BLaER1 (cell line): ENCODE results near the gene CREB3.

Experiments
- H3K27ac ChIP-seq: shearing (Covaris generic); formaldehyde crosslinking; 2 replicates; pipeline ENCODE4 v1.8.1; 2022
- H3K27me3 ChIP-seq: shearing (Covaris generic); formaldehyde crosslinking; 2 replicates; pipeline ENCODE4 v1.8.1; 2022
- H3K36me3 ChIP-seq: shearing (Covaris generic); formaldehyde crosslinking; 2 replicates; pipeline ENCODE4 v1.8.1; 2022
- H3K4me1 ChIP-seq: shearing (Covaris generic); formaldehyde crosslinking; 2 replicates; pipeline ENCODE4 v1.8.1; 2022
- H3K4me2 ChIP-seq: shearing (Covaris generic); formaldehyde crosslinking; 2 replicates; pipeline ENCODE4 v1.8.1; 2022
- H3K4me3 ChIP-seq: shearing (Covaris generic); formaldehyde crosslinking; 2 replicates; pipeline ENCODE4 v1.8.1; 2022
- H3K9ac ChIP-seq: shearing (Covaris generic); formaldehyde crosslinking; 2 replicates; pipeline ENCODE4 v1.8.1; 2022
- H3K9me3 ChIP-seq: shearing (Covaris generic); formaldehyde crosslinking; 2 replicates; pipeline ENCODE4 v1.8.1; 2022
- H4K20me1 ChIP-seq: shearing (Covaris generic); formaldehyde crosslinking; 2 replicates; pipeline ENCODE4 v1.8.1; 2022
- Cebpa-rat ChIP-seq: shearing (Covaris generic); IDR thresholded peaks from 2 replicates; pipeline ENCODE4 v1.8.1; 2022

CREB3 gene

DNA sequence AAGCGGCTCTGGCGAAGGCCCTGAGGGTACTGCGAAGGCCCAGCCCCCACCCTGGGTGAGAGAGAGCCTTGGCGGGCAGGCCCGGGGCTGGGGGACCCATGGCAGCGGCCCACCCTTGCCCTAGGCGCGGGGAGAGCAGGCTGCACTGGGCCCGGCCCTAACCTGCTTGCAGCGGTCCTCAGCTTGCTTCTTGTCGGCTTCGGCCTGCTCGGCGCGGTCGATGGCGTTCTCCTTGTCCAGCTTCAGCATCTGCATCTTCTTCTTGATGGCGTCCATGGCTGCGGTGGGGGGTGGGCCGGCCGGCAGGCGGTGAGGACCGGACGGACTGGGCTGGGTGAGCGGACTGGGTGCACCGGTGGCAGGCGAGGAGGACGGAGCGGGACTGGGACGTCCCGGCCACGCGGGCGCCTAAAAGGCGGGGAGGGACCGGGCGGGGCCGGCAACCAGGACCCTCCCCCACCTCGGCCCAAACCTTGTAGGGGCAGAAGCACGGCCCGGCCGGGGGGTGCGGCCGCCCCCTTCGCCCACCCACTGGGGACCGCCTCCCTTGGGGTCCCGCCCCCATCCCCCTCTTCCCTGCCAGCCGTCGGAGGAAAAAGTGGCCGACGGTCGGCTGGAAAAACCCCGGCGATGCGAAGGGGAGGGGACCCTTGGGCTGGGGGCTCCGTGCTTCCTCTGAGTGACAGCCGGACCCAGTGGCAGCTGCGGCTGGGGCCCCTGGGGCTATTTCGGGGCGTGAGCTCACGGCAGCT lies 42.7 kb upstream of the CREB3 start, which contains the start of gene TPM2:
TPM2 (minus strand) TSS at position 384 of the 752 bp plus-strand sequence; CDS start at position 276, 108 bp downstream.
- Histone ChIP-seq H3K27ac (peak within 1 kb of the TSS; percentile 81), H4K20me1 (no peaks in the 10 kb centered on the region), H3K4me1 (peaks cover 48% of the 10 kb centered on the region), H3K9ac (peak within 1 kb of the TSS; percentile 79), H3K4me3 (peak within 1 kb of the TSS; percentile 73), H3K9me3 (no peaks in the 10 kb centered on the region), H3K27me3 (no peaks in the 10 kb centered on the region), H3K4me2 (peak within 1 kb of the TSS; percentile 93), H3K36me3 (peaks cover 12% of the 10 kb centered on the region)
- no peak for TF ChIP-seq Cebpa-rat

DNA sequence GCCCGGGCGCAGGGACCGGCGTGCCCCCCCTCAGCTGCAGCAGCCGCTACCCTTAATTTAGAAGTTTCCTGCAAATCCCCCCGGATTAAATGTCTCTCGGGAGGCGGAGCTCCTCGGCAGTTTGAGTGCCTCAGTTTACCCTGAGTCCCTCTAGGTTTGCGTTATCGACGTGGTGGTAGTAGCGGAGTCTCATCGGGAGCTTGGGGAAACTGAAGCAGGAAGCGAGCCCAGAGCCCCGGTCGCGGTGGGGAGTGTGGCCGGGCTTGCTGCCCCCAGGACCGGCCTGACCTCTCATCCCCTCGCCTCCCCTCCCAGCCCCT lies 42.2 kb upstream of the CREB3 start:
- peak overlapping the region; percentile 73 for H3K4me3 ChIP-seq

DNA sequence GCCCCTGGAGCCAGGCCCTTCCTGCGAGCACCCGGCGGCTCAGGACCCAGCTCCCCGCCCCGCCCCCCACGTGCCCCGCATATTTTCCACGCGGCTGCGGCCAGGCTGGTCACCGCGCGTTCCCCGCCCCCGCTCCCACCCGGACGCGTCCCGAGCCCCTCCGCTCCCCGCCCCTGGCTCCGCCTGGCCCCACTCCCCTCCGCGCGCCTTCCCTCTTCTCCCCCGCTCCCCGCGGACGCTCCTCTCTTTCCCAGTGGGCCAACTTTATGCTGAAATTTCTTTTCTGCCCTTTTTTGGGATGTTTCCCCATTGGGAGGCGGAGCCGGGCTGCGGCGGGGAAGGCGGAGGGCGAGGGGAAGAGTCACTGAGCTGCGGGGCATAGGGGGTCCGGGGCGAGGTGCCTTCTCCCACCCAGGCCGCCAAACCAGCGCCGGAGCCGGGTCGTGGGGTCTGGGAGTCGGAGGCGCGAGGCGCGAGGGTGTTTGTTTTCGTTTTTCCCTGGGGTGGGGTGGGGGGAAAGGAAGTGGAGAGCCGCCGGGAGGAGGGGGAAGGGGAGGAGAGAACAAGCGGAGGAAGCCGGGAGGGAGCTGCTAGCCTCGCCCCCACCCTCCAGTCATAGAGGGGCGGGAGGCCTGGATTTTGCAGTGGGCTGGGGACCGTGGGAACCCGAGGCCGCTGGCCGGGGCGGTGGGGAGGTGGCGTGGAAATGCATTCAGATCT lies 41.7 kb upstream of the CREB3 start:
- Histone ChIP-seq H3K4me3 (peak overlapping the region; percentile 73), H3K9ac (peak overlapping the region; percentile 79), H3K9me3 (no peaks in the 10 kb centered on the region), H3K4me2 (peak overlapping the region; percentile 93), H4K20me1 (no peaks in the 10 kb centered on the region), H3K4me1 (peaks cover 48% of the 10 kb centered on the region), H3K27ac (peak overlapping the region; percentile 81), H3K27me3 (no peaks in the 10 kb centered on the region), H3K36me3 (peaks cover 5% of the 10 kb centered on the region)
- no peak for TF ChIP-seq Cebpa-rat

More for the DNA sequence above, 42.2 kb upstream of the CREB3 start:
- Histone ChIP-seq H3K4me1 (peaks cover 48% of the 10 kb centered on the region), H3K4me2 (peak overlapping the region; percentile 93), H3K27ac (peak overlapping the region; percentile 81), H3K27me3 (no peaks in the 10 kb centered on the region), H3K9ac (peak overlapping the region; percentile 79), H3K36me3 (peaks cover 7% of the 10 kb centered on the region), H4K20me1 (no peaks in the 10 kb centered on the region), H3K9me3 (no peaks in the 10 kb centered on the region)
- TF ChIP-seq Cebpa-rat, result no peak

DNA sequence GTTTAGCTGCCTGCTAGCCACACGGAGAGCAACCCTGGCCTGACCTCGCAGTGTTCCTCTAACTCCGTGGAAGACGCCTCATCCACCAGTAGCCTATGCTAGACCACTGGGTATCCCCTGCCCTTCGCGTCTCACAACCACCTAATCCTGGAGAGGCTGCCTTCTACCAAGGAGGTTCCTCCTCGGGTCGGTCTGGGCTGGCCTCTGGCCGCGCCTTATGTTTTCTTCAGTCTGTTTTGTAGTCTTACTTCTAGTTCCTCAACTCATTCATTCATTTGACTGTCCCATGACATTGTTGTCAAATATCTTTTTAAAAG lies 41.2 kb upstream of the CREB3 start:
- TF ChIP-seq Cebpa-rat, result no peak
- H3K4me1 ChIP-seq, result peaks cover 47% of the 10 kb centered on the region
- H4K20me1 ChIP-seq, result no peaks in the 10 kb centered on the region
- peak overlapping the region; percentile 79 for H3K9ac ChIP-seq
- no peaks in the 10 kb centered on the region for H3K9me3 ChIP-seq
- H3K36me3 ChIP-seq, result peaks cover 9% of the 10 kb centered on the region
- peak overlapping the region; percentile 73 for H3K4me3 ChIP-seq
- H3K27me3 ChIP-seq, result no peaks in the 10 kb centered on the region
- peak overlapping the region; percentile 81 for H3K27ac ChIP-seq
- peak overlapping the region; percentile 93 for H3K4me2 ChIP-seq

DNA sequence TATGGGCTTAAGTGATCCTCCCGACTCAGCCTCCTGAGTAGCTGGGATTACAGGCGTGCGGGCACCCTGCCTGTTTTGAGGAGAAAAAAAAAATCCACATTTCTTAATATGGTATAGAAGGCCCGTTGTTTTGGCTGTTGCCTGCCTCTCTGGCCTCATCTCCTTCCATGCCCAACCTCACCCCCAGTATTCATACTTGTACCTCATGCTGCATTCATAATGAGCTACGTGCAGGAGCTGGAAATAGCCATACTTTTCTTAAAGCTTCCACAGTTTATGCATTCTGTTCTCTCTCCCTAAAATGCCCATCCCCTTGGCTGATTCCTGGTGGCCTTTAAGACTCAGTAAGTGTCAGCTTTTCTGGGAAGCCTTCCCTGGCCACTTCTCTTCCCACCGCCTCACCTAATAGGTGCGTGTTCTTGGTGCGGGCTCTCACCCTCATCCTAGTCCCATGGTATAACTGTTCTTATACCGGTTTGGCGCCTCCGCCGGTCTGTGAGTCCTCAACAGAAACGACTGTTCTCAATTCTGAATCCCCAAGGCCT lies 40.6 kb upstream of the CREB3 start:
- peaks cover 42% of the 10 kb centered on the region for H3K4me1 ChIP-seq
- no peaks in the 10 kb centered on the region for H3K9me3 ChIP-seq
- H3K27ac ChIP-seq, result peak overlapping the region; percentile 81
- H3K27me3 ChIP-seq, result no peaks in the 10 kb centered on the region
- TF ChIP-seq Cebpa-rat, result no peak
- H3K9ac ChIP-seq, result no peak overlapping the region; the same call in 1 of the 2 replicates
- no peaks in the 10 kb centered on the region for H4K20me1 ChIP-seq
- H3K4me2 ChIP-seq, result peak overlapping the region; percentile 93
- H3K36me3 ChIP-seq, result peaks cover 14% of the 10 kb centered on the region
- H3K4me3 ChIP-seq, result no peak overlapping the region

DNA sequence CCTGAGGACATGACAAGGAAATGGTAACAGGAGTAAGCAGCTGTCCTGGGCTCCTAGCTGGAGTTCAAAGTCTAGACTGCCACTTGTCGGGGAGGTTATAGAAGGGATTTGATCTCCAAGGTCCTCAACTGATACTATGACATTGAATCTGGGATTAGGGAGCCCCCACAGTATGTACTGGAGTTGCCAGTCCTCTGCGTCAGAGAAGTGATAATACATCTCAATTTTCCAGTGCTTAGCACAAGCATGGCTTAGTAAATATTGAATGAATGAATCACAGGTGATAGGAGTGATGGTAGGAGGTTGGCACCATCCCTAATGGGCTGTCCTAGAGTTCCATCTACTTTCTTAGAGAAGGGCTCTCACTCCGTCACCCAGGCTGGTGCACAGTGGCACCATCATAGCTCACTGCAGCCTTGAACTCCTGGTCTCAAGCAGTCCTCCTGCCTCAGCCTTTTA lies 36.5 kb upstream of the CREB3 start:
- H3K4me2 ChIP-seq, result no peak overlapping the region
- no peak overlapping the region for H3K27ac ChIP-seq
- H3K27me3 ChIP-seq, result no peaks in the 10 kb centered on the region
- H3K4me1 ChIP-seq, result peaks cover 7% of the 10 kb centered on the region
- no peak overlapping the region for H3K4me3 ChIP-seq
- H3K9ac ChIP-seq, result no peak overlapping the region
- H4K20me1 ChIP-seq, result no peaks in the 10 kb centered on the region
- TF ChIP-seq Cebpa-rat, result no peak
- H3K36me3 ChIP-seq, result peaks cover 56% of the 10 kb centered on the region
- no peaks in the 10 kb centered on the region for H3K9me3 ChIP-seq

DNA sequence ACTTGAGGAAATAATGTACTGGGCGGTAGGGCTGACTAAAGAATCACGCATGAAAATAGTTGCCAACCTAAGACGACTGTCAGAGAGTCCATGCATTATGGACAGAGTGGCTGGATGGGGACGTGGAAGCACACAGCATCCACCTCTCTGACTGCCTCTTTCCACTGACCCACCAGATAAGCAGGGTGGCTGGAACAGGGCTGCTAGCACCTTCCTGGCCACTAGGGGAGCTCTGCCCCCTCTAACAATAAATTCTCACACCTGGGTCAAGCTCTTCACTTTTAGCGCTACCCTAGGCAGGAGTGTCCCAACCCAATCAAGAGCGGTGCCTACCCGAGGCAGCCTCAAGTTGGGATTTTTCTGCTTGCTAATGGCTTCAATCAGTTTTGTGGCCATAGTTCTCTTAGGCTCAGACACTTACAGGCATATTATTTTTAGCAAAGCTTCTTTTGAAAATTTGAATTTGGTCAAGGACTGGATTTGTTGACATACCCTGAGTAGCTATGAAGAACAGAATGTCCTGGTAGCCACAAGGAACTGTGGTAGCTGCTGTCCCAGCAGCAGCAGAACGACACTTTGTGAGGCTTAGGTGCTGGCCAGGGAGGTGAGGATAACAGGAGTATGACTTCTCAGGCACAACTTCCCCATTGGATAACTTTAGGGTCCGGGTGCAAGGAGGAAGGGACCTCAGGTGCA lies 35.8 kb upstream of the CREB3 start:
- no peak for TF ChIP-seq Cebpa-rat
- Histone ChIP-seq H3K9ac (no peak overlapping the region), H3K9me3 (no peaks in the 10 kb centered on the region), H3K36me3 (peaks cover 63% of the 10 kb centered on the region), H4K20me1 (no peaks in the 10 kb centered on the region), H3K27ac (no peak overlapping the region), H3K4me3 (no peak overlapping the region), H3K4me2 (no peak overlapping the region), H3K4me1 (no peaks in the 10 kb centered on the region; the same call in 1 of the 2 replicates), H3K27me3 (no peaks in the 10 kb centered on the region)

DNA sequence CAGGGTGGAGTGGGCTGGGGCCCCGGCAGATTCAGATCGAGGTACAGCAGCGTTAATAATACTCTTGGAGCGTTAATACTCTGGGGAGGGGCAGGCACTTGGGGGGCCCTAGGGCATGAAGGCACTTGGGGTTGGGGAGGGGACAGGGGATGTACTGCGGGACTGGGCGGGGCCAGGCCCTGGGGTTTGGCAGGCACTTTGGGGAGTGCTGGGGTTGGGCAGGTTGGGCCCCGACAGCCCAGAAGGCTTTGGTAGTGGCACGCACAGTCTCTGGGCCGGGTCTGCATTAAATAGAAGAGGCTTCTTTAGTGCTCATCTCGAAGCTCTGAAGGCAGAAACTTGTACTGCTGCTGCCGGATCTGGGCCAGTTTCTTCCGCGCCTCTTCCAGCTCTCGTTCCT lies 35.0 kb upstream of the CREB3 start:
- no peak overlapping the region for H3K27ac ChIP-seq
- H3K27me3 ChIP-seq, result no peaks in the 10 kb centered on the region
- H4K20me1 ChIP-seq, result no peaks in the 10 kb centered on the region
- no peak for TF ChIP-seq Cebpa-rat
- no peaks in the 10 kb centered on the region for H3K4me1 ChIP-seq
- no peak overlapping the region for H3K4me2 ChIP-seq
- no peak overlapping the region for H3K9ac ChIP-seq
- H3K36me3 ChIP-seq, result peaks cover 71% of the 10 kb centered on the region
- H3K4me3 ChIP-seq, result no peak overlapping the region
- no peaks in the 10 kb centered on the region for H3K9me3 ChIP-seq

DNA sequence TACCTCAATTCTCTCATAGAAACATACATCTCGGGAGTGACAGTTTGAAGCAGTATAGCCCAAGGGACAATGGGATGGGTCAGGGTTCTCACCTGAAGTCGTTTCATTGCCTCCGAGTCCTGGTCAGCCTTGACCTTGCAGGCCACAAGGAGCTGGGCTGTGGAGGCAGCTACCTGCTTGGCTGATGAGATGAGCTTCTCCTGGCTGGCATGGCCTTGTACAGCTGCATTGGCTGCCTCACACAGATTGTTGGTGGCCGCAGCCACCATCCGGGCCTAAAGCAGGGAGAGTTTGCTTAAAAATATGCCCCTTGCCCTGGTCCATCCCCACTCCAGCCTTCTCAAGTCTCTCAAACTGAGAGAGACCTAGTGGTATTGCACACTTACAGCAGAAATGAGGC lies 34.2 kb upstream of the CREB3 start:
- Histone ChIP-seq H3K36me3 (peaks cover 78% of the 10 kb centered on the region), H3K4me2 (no peak overlapping the region)

DNA sequence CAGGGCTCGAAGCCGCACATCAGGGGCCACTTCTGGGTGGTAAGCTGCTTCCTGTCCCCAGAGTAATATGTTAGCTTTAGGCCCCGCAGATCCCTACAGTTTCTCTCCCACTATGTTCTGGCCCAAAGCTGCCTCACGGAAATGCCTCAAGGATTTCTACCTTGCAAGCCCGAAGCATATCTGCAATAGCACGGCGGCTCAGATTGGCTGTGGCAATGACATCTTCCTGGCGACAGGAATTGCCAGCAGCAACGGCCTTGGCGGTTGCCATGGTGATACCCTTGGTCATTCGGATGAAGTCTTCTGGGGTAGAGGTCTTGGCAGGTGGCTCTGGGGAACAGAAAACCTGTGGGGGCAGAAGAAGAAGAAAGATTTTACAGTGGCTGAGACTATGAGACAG lies 32.4 kb upstream of the CREB3 start:
- no peak overlapping the region for H3K4me3 ChIP-seq
- no peak overlapping the region for H3K9ac ChIP-seq

More for the DNA sequence above, 34.2 kb upstream of the CREB3 start:
- Histone ChIP-seq H3K4me3 (no peak overlapping the region), H4K20me1 (no peaks in the 10 kb centered on the region), H3K9ac (no peak overlapping the region), H3K9me3 (no peaks in the 10 kb centered on the region), H3K27ac (no peak overlapping the region), H3K4me1 (no peaks in the 10 kb centered on the region), H3K27me3 (no peaks in the 10 kb centered on the region)
- no peak for TF ChIP-seq Cebpa-rat

More for the DNA sequence above, 32.4 kb upstream of the CREB3 start:
- no peak overlapping the region for H3K4me2 ChIP-seq
- H3K9me3 ChIP-seq, result no peaks in the 10 kb centered on the region
- no peaks in the 10 kb centered on the region for H4K20me1 ChIP-seq
- no peak overlapping the region for H3K27ac ChIP-seq
- H3K4me1 ChIP-seq, result no peaks in the 10 kb centered on the region
- TF ChIP-seq Cebpa-rat, result no peak
- H3K27me3 ChIP-seq, result no peaks in the 10 kb centered on the region
- peaks cover 96% of the 10 kb centered on the region for H3K36me3 ChIP-seq
